Naive B cell (primary cell): ENCODE measurements around the gene COX6A1. TPM values are rescaled to one million over a fixed set of nuclear protein-coding genes. Genes with fewer than 3 reads are reported as not detected.

Source experiments
- ATAC-seq, 2 donors: fragments of 150-1000 bp; cut with Tn5 transposase; 2 replicates each; pipeline ENCODE4 v1.10.0; 2021; ENCODE audit warnings: low read depth in 2 of 2, mild to moderate bottlenecking in 2 of 2, moderate library complexity in 2 of 2
- DNase-seq: peaks from one replicate; pipeline ENCODE4 v3.0.0; 2022
- H3K27ac Mint-ChIP-seq, 6 donors: one replicate each; pipeline ENCODE4 v1.8.0; 2020 to 2022; ENCODE audit warnings: mild to moderate bottlenecking in 6 of 6, mixed read lengths in 6 of 6, moderate library complexity in 5 of 6, inconsistent platforms in 2 of 6
- H3K27me3 Mint-ChIP-seq, 3 donors: one replicate each; pipeline ENCODE4 v1.8.0; 2021 to 2022; ENCODE audit warnings: mixed read lengths in 3 of 3, mild to moderate bottlenecking in 1 of 3
- H3K36me3 Mint-ChIP-seq, 2 donors: one replicate each; pipeline ENCODE4 v1.8.0; 2020 to 2022; ENCODE audit warnings: mixed read lengths in 2 of 2, inconsistent platforms in 1 of 2, mild to moderate bottlenecking in 1 of 2
- H3K4me1 Mint-ChIP-seq, 3 donors: one replicate each; pipeline ENCODE4 v1.8.0; 2020 to 2022; ENCODE audit warnings: mixed read lengths in 3 of 3, inconsistent platforms in 1 of 3, mild to moderate bottlenecking in 1 of 3, moderate library complexity in 1 of 3
- H3K4me3 Mint-ChIP-seq, 8 donors: one replicate each; pipeline ENCODE4 v1.8.0; 2020 to 2022; ENCODE audit warnings: mild to moderate bottlenecking in 8 of 8, mixed read lengths in 8 of 8, moderate library complexity in 8 of 8, inconsistent platforms in 2 of 8
- H3K9me3 Mint-ChIP-seq, 7 donors: one replicate each; pipeline ENCODE4 v1.8.0; 2020 to 2022; ENCODE audit warnings: mixed read lengths in 7 of 7, mild to moderate bottlenecking in 5 of 7, inconsistent platforms in 2 of 7, moderate library complexity in 1 of 7
- polyA plus RNA-seq, 6 donors: library from polyadenylated mRNA; unstranded; fragments of 300-500 nt; fragmentation: Illumina TruSeq; gene quantifications; one replicate each; pipeline ENCODE4 v1.2.3, GENCODE V29; 2021; ENCODE audit warnings: low read depth in 6 of 6

COX6A1 gene
- polyA plus RNA-seq, 6 donors from 2014 or later, result 716 to 1,228 (median 856) TPM

DNA sequence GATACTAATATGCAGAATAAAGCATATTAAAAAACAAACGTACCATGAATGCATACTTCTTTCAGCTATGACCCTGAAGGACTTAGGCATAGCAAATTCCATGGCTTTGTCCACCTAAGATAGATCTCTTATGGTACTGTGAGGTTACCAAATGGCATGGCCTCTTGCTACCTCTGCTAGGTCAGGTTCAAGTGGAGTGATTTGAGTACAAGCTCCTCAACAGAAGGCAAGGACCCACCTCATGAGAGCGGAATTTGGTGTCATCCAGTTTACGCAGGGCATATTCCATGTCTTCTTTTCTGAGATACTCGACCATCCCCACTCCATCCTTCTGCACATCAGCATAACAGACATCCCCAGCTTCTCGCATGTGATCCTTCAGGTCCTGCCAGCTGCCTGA, 25.8 kb downstream of the COX6A1 start:
- Mint-ChIP-seq H3K9me3 (no peaks in the 10 kb centered on the region), H3K27ac (peak overlapping the region in 4 of 6 donors; percentile 24 to 61 (median 36))

DNA sequence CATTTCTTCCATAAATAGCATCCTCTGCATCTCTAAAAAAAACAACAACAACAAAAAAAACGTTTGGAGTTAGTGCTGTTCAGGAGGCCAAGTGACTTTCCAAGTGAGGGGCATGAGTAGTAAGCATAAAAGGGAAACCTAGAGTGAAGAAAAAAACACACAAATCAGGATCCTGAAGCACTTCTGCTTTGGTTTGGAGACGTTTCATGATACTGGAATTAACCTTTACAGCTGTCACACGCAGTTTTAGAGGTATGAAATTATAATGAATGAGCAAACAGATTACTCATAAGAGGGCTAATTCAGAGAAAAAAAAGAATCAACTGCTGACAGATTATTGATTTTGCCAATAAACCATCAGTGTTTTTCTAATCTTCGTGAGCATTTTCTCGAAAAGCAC, 27.8 kb downstream of the COX6A1 start:
- H3K4me3 Mint-ChIP-seq, result peak overlapping the region in 2 of 8 donors; percentile 40 to 85
- peaks cover 0 to 4% of the 10 kb centered on the region in 2 donors for H3K36me3 Mint-ChIP-seq
- ATAC-seq, result no peak
- peak overlapping the region in 4 of 6 donors; percentile 32 to 84 (median 61) for H3K27ac Mint-ChIP-seq
- peaks cover 28 to 44% (median 43%) of the 10 kb centered on the region in 3 donors for H3K4me1 Mint-ChIP-seq
- no peaks in the 10 kb centered on the region for H3K9me3 Mint-ChIP-seq
- no peak for DNase-seq
- no peaks in the 10 kb centered on the region for H3K27me3 Mint-ChIP-seq

More for the DNA sequence above, 25.8 kb downstream of the COX6A1 start:
- no peak for DNase-seq
- Mint-ChIP-seq H3K36me3 (peaks cover 0 to 9% of the 10 kb centered on the region in 2 donors), H3K27me3 (no peaks in the 10 kb centered on the region), H3K4me3 (peak overlapping the region in 1 of 8 donors; percentile 15), H3K4me1 (peaks cover 21 to 38% (median 34%) of the 10 kb centered on the region in 3 donors)
- no peak for ATAC-seq

DNA sequence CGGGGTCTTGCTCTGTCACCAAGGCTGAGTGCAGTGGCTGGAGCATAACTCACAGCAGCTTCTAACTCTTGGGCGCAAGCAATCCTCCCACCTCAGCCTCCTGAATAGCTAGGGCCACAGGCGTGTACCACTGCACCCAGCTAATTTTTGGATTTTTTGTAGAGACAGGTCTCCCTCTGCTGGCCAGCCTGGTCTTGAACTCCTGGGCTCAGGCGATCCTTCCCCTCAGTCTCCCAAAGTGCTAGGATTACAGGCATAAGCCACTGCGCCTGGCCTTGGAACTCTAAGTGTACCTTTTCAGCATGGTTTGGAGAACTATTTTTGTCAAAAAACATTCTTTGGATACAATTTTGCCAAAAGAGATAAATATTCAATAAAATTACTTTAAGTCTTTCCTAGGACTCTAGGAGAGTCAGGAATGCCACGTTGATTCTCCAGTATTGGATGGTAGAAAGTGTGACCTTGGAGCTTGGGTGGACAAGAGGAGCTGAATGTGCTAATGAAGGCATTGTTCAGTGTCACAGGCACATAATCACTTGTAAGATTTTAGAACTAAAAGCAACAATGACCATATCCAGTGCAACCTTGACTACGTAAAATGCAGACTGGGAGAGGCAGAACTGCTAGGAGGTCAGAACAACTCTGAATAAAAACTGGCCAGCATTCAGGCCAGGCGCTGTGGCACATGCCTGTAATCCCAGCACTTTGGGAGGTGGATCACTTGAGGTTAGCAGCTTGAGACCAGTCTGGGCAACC, 28.8 kb downstream of the COX6A1 start:
- ATAC-seq, result no peak
- no peaks in the 10 kb centered on the region for H3K27me3 Mint-ChIP-seq
- H3K4me3 Mint-ChIP-seq, result peak overlapping the region in 6 of 8 donors; percentile 8 to 85 (median 56)
- peaks cover 28 to 44% (median 43%) of the 10 kb centered on the region in 3 donors for H3K4me1 Mint-ChIP-seq
- H3K9me3 Mint-ChIP-seq, result no peaks in the 10 kb centered on the region
- peak; percentile 25 for DNase-seq
- peaks cover 0 to 4% of the 10 kb centered on the region in 2 donors for H3K36me3 Mint-ChIP-seq
- no peak overlapping the region for H3K27ac Mint-ChIP-seq

DNA sequence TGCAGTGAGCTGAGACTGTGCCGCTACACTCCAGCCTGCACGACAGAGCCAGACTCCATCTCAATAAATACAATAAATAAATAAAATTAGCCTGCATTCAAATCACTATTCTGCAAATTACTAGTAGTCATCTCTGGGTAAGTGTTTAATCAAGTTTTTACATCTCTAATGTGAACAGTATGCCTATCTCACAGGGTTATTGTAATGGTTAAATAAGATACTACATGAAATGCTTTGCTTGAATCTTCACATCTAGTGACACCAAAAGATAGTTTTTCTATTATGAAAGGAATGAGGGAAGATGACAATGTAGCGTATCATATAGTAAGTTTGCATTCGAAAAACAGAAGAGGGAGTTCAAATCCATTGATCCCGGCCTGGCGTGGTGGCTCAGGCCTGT, 29.5 kb downstream of the COX6A1 start:
- peak overlapping the region in 5 of 6 donors; percentile 18 to 88 (median 84) for H3K27ac Mint-ChIP-seq
- H3K4me3 Mint-ChIP-seq, result peak overlapping the region; percentile 22 to 94 (median 86)
- H3K9me3 Mint-ChIP-seq, result no peaks in the 10 kb centered on the region
- peaks cover 0 to 4% of the 10 kb centered on the region in 2 donors for H3K36me3 Mint-ChIP-seq
- H3K4me1 Mint-ChIP-seq, result peaks cover 28 to 44% (median 43%) of the 10 kb centered on the region in 3 donors
- H3K27me3 Mint-ChIP-seq, result no peaks in the 10 kb centered on the region
- ATAC-seq (no peak), DNase-seq (no peak)

DNA sequence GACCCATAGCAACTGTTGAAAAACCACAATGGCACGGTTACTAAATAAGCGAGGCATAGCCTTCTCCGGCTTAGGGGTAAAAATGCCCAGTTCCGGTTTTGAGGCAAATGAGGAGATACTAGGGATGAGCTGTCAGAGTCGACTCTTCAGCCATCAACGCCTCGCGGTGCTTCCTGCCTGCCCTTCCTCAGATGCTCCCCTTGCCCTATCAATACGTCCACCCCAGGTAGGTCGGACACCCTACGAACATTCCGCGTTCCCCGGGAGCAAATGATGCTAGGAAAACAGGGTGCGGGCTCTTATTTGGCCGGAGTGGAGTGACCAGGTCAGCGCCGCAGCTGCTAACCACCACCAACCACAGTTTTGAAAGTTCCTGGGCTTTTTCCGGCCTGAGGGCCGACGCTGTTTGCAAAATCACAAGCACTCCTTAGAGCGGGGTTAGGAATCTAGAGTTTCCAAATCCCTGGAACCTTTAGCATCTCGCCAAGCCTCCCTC, 30.5 kb downstream of the COX6A1 start:
- H3K9me3 Mint-ChIP-seq, result no peaks in the 10 kb centered on the region
- ATAC-seq (no peak), DNase-seq (no peak)
- H3K27me3 Mint-ChIP-seq, result no peaks in the 10 kb centered on the region
- peak overlapping the region; percentile 85 to 94 (median 90) for H3K4me3 Mint-ChIP-seq
- H3K27ac Mint-ChIP-seq, result peak overlapping the region; percentile 88 to 96 (median 90)
- peaks cover 28 to 44% (median 43%) of the 10 kb centered on the region in 3 donors for H3K4me1 Mint-ChIP-seq
- peaks cover 0 to 4% of the 10 kb centered on the region in 2 donors for H3K36me3 Mint-ChIP-seq

DNA sequence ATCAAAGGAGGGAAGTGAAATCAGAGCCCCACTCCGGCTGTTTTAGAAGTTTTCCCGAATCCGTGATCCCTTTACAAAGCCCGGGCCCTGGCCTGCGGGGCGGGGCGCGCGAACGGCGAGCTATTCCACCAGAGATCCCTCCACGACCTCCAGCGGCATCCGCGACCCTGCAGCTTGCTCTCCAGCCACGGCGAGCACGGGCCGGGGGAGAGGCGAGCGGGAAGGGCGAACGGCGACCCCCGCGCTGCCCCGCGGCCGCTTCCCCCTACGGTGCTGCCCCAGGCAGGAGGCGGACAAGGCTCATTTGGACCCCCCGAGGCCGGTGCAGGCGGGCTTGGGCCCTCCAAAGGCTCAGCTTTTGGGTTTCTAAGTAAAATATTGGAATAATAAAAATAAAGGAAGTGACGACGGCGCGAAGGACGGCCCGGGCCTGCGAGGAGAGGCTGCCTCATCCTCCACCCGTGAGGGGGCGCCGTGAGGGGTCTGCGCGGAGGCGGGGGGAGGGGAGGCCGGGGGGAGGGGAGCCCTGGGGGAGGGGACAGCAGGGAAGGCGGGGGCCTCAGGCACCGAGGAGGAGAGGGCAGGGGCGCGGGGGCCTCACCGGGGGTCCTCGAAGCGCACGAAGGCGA, 31.0 kb downstream of the COX6A1 start:
- Mint-ChIP-seq H3K9me3 (no peaks in the 10 kb centered on the region), H3K27ac (peak overlapping the region; percentile 88 to 96 (median 92)), H3K4me3 (peak overlapping the region; percentile 85 to 94 (median 90)), H3K4me1 (peaks cover 28 to 44% (median 43%) of the 10 kb centered on the region in 3 donors), H3K36me3 (peaks cover 0 to 4% of the 10 kb centered on the region in 2 donors), H3K27me3 (no peaks in the 10 kb centered on the region)
- DNase-seq, result peak; percentile 57
- peak; percentile 58 to 61 for ATAC-seq

DNA sequence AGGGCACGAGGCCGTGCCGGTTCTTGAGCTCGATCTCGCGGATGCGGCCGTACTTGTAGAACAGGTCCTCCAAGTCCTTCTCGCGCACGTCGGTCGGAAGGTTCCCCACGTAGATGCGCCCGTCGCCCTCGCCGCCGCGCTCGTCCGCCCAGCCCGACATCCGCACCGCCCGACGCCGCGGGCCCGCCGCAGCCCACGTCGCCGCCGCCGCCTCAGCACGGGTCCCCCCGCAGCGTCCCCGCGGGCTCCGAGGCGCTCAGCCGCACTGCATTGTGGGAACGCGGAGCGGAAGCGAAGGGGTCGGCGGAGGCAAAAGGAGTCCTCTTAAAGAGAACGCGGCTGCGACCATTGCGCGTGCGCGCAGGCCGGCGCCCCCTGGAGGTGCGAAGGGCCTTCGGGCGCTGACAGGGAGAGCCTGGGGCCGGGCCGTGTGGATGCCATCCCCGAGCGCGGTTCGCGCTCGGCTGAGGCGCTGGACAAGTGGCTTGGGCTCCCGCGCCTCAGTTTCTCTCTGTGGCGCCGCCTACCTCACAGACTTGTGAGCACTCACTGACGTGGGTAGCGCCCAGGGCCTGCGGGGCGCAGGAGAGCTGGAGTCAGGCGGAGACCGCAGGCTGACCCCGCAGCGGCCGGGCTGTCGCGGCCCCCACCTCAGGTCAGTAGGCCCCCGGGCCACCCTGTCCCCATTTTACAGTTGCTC, 31.7 kb downstream of the COX6A1 start, which contains the start of gene SRSF9:
SRSF9 (minus strand) TSS at position 299 of the 700 bp plus-strand sequence; CDS start at position 160, 139 bp downstream.
- peak; percentile 98 for DNase-seq
- Mint-ChIP-seq H3K27ac (peak within 1 kb of the TSS; percentile 88 to 96 (median 92)), H3K27me3 (no peaks in the 10 kb centered on the region), H3K4me3 (peak within 1 kb of the TSS; percentile 85 to 94 (median 90)), H3K36me3 (peaks cover 0 to 4% of the 10 kb centered on the region in 2 donors), H3K9me3 (no peaks in the 10 kb centered on the region), H3K4me1 (peaks cover 28 to 43% (median 42%) of the 10 kb centered on the region in 3 donors)
- peak; percentile 81 to 92 for ATAC-seq

DNA sequence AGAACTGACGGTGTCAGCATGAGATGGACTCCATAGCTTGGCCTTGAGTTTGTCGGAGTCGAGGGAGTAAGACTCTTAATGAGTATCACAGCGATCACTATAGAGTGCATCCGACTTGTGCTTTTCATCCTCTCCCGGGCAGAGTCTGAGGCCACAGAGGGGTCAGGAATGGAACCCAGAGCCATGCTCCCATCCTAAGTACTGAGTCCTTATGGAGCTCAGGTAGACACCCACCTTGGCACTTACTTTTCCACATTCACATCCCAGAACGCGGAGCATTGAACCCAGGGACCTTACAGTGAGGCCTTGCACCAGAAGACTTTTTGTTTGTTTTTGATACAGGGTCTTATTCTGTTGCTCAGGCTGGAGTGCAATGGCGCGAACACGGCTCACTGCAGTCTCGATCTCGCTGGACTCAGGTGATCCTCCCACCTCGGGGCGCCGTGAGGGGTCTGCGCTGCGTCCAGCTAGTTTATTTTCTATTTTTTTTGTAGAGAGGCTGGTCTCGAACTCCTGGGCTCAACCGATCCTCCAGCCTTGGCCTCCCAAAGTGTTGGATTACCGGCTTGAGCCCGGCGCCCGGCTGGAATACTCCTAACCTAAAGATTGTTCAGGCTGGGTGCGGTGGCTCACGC, 32.4 kb downstream of the COX6A1 start:
- DNase-seq (no peak), ATAC-seq (no peak)
- Mint-ChIP-seq H3K27ac (peak overlapping the region in 3 of 6 donors; percentile 84 to 91 (median 88)), H3K9me3 (no peaks in the 10 kb centered on the region), H3K27me3 (no peaks in the 10 kb centered on the region), H3K36me3 (peaks cover 0 to 4% of the 10 kb centered on the region in 2 donors), H3K4me1 (peaks cover 26 to 41% (median 40%) of the 10 kb centered on the region in 3 donors), H3K4me3 (peak overlapping the region; percentile 85 to 94 (median 90))

DNA sequence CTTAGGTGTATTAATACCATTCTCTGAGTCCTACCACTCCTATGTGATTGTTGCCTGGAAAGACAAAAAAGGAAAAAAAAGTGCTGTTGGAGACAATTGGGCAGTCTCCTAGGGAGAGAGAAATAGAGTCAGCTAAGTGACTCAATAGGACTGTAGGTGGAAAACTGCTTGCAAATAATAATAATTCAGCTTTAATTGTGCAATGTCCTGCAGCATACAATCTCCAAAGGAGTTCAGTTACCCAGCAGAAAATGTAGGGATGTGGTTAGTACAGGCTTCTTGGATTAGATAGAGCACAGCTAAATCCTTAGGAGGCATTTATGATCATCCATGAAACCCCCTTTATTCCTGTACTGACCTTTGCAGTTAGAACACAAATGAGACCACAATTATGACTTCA, 34.6 kb downstream of the COX6A1 start:
- ATAC-seq, result no peak
- peaks cover 0 to 2% of the 10 kb centered on the region in 2 donors for H3K36me3 Mint-ChIP-seq
- peaks cover 13 to 21% (median 17%) of the 10 kb centered on the region in 3 donors for H3K4me1 Mint-ChIP-seq
- no peak overlapping the region for H3K27ac Mint-ChIP-seq
- no peaks in the 10 kb centered on the region for H3K9me3 Mint-ChIP-seq
- no peaks in the 10 kb centered on the region for H3K27me3 Mint-ChIP-seq
- DNase-seq, result no peak
- peak overlapping the region in 1 of 8 donors; percentile 63 for H3K4me3 Mint-ChIP-seq

DNA sequence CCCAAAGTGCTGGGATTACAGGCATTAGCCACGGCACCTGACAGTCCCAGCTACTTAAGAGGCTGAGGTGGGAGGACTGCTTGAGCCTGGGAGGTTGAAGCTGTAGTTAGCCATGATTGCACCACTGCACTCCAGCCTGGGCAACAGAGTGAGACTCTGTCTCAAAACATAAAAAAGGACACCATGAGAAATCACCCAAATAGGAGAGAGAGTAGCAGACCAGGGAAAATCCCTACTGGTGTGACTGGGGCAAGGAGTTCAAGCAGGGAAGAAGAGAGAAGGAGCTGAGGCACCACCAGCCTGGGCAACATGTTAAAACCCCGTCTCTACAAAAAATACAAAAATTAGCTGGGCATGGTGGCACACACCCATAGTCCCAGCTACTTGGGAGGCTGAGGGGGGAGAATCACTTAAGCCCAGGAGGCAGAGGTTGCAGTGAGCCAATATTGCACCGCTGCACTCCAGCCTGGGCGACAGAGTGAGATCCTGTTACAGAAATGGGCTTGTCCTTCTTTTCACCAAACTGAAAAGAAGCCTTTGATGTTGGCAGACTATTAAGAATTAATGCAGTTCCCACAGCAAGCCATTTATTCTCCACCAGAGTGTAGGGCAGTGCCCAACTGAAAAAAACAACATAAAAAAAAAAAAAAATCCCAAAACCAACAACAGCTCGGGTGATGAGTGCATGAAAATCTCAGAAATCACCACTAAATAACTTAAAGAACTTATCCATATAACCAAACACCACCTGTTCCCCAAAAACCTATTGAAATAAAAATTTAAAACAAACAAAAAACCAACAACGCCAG, 36.1 kb downstream of the COX6A1 start:
- DNase-seq (no peak), ATAC-seq (no peak)
- Mint-ChIP-seq H3K4me3 (no peak overlapping the region), H3K9me3 (no peaks in the 10 kb centered on the region), H3K4me1 (peaks cover 6 to 9% (median 7%) of the 10 kb centered on the region in 3 donors), H3K27ac (peak overlapping the region in 1 of 6 donors; percentile 60), H3K27me3 (no peaks in the 10 kb centered on the region), H3K36me3 (no peaks in the 10 kb centered on the region)

DNA sequence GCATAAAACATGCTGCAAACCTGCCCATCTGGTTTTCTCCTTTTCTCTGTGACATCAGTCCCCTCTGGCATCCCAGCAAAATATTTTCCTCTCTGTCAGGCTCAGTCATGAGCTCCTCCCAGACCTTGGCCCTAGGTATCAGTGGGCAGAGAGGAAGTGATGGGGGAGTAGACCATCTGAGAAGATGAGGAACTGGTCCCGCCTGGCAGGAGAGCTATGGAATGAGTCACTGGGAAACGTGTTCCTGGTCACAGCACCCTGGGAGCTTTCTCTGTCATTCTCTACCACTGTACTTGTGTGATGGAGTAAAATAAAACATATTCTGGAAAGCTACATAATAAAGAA, 36.7 kb downstream of the COX6A1 start:
- Mint-ChIP-seq H3K4me1 (peaks cover 6 to 8% (median 7%) of the 10 kb centered on the region in 3 donors), H3K27me3 (no peaks in the 10 kb centered on the region), H3K27ac (peak overlapping the region in 1 of 6 donors; percentile 60), H3K9me3 (no peaks in the 10 kb centered on the region), H3K4me3 (no peak overlapping the region), H3K36me3 (no peaks in the 10 kb centered on the region)
- ATAC-seq, result no peak
- DNase-seq, result no peak

DNA sequence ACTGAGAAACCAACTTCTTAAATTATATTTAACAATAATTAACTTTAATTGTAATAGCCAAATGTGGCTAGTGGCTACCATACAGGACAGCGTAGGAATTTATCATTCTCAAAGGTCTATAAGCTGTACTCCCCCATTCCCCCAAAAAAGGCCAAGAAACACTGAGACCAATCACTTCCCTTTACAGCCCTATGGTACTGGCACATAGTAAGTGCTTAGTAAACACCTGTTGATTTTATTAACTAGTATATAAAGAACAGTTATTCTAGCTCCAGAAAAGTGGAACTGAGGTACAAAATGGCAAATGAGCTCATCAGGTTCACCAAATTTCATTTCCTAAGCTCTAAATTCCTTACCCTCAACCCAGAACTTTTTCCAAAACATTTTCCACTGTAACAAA, 37.7 kb downstream of the COX6A1 start:
- Mint-ChIP-seq H3K27ac (peak overlapping the region in 1 of 6 donors; percentile 47), H3K9me3 (no peaks in the 10 kb centered on the region), H3K36me3 (no peaks in the 10 kb centered on the region), H3K4me1 (no peaks in the 10 kb centered on the region), H3K27me3 (no peaks in the 10 kb centered on the region), H3K4me3 (no peak overlapping the region)
- DNase-seq, result no peak
- no peak for ATAC-seq
